ENCODE measurements around the gene WSCD2. TPM values are rescaled to one million over a fixed set of nuclear protein-coding genes. Genes with fewer than 3 reads are reported as not detected.

The WSCD2 gene
- polyA plus RNA-seq, 1 donor (not counting 4 experiments of a cell fraction or from before 2014, with no cell fraction given): not detected

GRCh38 chr12:108191086-108191485, 62.0 kb downstream of the WSCD2 start:
- no peaks in the 10 kb centered on the region for H4K20me1 ChIP-seq (ENCODE audit: control insufficient read depth, extremely low read depth, insufficient read depth, low read length)
- no peaks in the 10 kb centered on the region for H3K9me1 ChIP-seq (ENCODE audit: control insufficient read depth, extremely low read depth, insufficient read depth, low read length)
- FAIRE-seq (no peak), DNase-seq (ENCODE audit: low read depth, low spot score) (no peak)
- dilution Hi-C loops (cut with MboI; ENCODE audit: extremely low pct_ligation_motif_present, low sequenced_read_pairs): no loop called here
- H3K27me3 ChIP-seq (ENCODE audit: control insufficient read depth, extremely low read depth, insufficient read depth, low read length): no peaks in the 10 kb centered on the region
- H3K4me2 ChIP-seq (ENCODE audit: control insufficient read depth, extremely low read depth, insufficient read depth, low read depth, low read length): no peak overlapping the region
- H3K4me3 ChIP-seq (ENCODE audit: control insufficient read depth in 2 of 3, extremely low read depth in 1 of 3, insufficient read depth in 2 of 3, low read depth in 1 of 3, low read length in 3 of 3): no peak overlapping the region
- no peaks in the 10 kb centered on the region for H3K4me1 ChIP-seq (ENCODE audit: control insufficient read depth, extremely low read depth, insufficient read depth, low read length)
- H2AFZ ChIP-seq (ENCODE audit: control insufficient read depth, low read length): no peak overlapping the region
- no peaks in the 10 kb centered on the region for H3K9me3 ChIP-seq (ENCODE audit: control insufficient read depth, low read depth, low read length)
- TF ChIP-seq CTCF (optimal IDR thresholded peaks at IDR 0.05 in 1 of 3, IDR thresholded peaks at IDR 0.05 in 1 of 3, conservative IDR thresholded peaks at IDR 0.05 in 1 of 3; ENCODE audit: extremely low read depth in 1 of 3, insufficient read depth in 2 of 3, low read length in 3 of 3): no peak
- TF ChIP-seq EZH2 (IDR thresholded peaks at IDR 0.05; ENCODE audit: low read length): no peak
- H3K36me3 ChIP-seq (ENCODE audit: control insufficient read depth in 2 of 2, extremely low read depth in 1 of 2, insufficient read depth in 2 of 2, low read length in 2 of 2): no peaks in the 10 kb centered on the region
- H3K27ac ChIP-seq (ENCODE audit: control insufficient read depth, insufficient read depth, low read length): no peak overlapping the region
- H3K9ac ChIP-seq (ENCODE audit: control insufficient read depth, extremely low read depth, insufficient read depth, low read length): no peak overlapping the region
- no peaks in the 10 kb centered on the region for H3K79me2 ChIP-seq (ENCODE audit: control insufficient read depth, insufficient read depth, low read length)

- no peaks in the 10 kb centered on the region for H4K20me1 ChIP-seq (ENCODE audit: control insufficient read depth, extremely low read depth, insufficient read depth, low read length)
- H3K9me3 ChIP-seq (ENCODE audit: control insufficient read depth, low read depth, low read length): no peaks in the 10 kb centered on the region
- no peaks in the 10 kb centered on the region for H3K9me1 ChIP-seq (ENCODE audit: control insufficient read depth, extremely low read depth, insufficient read depth, low read length)
- H3K4me3 ChIP-seq (ENCODE audit: control insufficient read depth in 2 of 3, extremely low read depth in 1 of 3, insufficient read depth in 2 of 3, low read depth in 1 of 3, low read length in 3 of 3): no peak overlapping the region
- no peaks in the 10 kb centered on the region for H3K4me1 ChIP-seq (ENCODE audit: control insufficient read depth, extremely low read depth, insufficient read depth, low read length)
- H2AFZ ChIP-seq (ENCODE audit: control insufficient read depth, low read length): no peak overlapping the region
- H3K27me3 ChIP-seq (ENCODE audit: control insufficient read depth, extremely low read depth, insufficient read depth, low read length): no peaks in the 10 kb centered on the region
- TF ChIP-seq EZH2 (IDR thresholded peaks at IDR 0.05; ENCODE audit: low read length) (no peak), CTCF (optimal IDR thresholded peaks at IDR 0.05 in 1 of 3, IDR thresholded peaks at IDR 0.05 in 1 of 3, conservative IDR thresholded peaks at IDR 0.05 in 1 of 3; ENCODE audit: extremely low read depth in 1 of 3, insufficient read depth in 2 of 3, low read length in 3 of 3) (no peak)
- no peak overlapping the region for H3K27ac ChIP-seq (ENCODE audit: control insufficient read depth, insufficient read depth, low read length)
- no peak overlapping the region for H3K9ac ChIP-seq (ENCODE audit: control insufficient read depth, extremely low read depth, insufficient read depth, low read length)
- FAIRE-seq (no peak), DNase-seq (ENCODE audit: low read depth, low spot score) (no peak)
- dilution Hi-C loops (cut with MboI; ENCODE audit: extremely low pct_ligation_motif_present, low sequenced_read_pairs): no loop called here
- no peaks in the 10 kb centered on the region for H3K79me2 ChIP-seq (ENCODE audit: control insufficient read depth, insufficient read depth, low read length)
- no peaks in the 10 kb centered on the region for H3K36me3 ChIP-seq (ENCODE audit: control insufficient read depth in 2 of 2, extremely low read depth in 1 of 2, insufficient read depth in 2 of 2, low read length in 2 of 2)
- H3K4me2 ChIP-seq (ENCODE audit: control insufficient read depth, extremely low read depth, insufficient read depth, low read depth, low read length): no peak overlapping the region
Measured at GRCh38 chr12:108191938-108192337, 62.9 kb downstream of the WSCD2 start.
